ENCODE measurements around the gene KDELR1. TPM values are rescaled to one million over a fixed set of nuclear protein-coding genes. Genes with fewer than 3 reads are reported as not detected.

The KDELR1 gene
- total and polyA plus RNA-seq, 2 of the 13 experiments (the other 11 are each of a cell fraction or from before 2014, with no cell fraction given), result 134 to 185 TPM

DNA sequence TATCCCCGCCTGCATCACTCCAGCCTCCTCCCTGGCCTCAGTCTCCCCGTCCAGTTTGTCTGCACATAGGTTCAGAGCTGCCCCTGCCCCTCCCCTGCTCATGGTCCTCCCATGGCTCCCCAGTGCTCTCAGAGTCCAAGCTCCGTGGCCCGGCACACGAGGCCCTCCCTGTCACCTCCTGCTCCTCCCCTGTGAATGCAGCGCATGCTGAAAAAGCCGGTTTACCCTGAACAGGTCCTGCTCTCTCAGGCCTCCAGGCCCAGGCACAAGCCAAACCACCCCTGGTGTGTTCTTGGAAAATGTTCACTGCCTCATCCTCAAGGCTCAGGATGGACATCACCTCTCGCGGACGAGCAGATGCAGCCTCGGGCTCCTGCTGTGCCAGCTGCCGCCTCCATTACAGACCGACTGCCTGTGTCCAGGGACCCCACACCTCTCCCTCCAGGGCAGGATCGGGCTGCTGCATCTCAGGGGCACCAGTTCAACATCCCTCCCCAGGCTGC lies 53.0 kb downstream of the KDELR1 start:
- Histone ChIP-seq H3K79me2 (ENCODE audit: insufficient read depth, low read length) (no peaks in the 10 kb centered on the region), H3K4me3 (replicated peaks in 1 of 3; ENCODE audit: insufficient read depth in 1 of 3, low read depth in 2 of 3, low read length in 3 of 3) (no peak overlapping the region), H3K9ac (ENCODE audit: insufficient read depth, low read depth, low read length) (no peak overlapping the region), H3K27me3 (ENCODE audit: control insufficient read depth in 1 of 2, insufficient read depth in 2 of 2, low read length in 2 of 2) (no peaks in the 10 kb centered on the region), H4K20me1 (ENCODE audit: insufficient read depth, low read length) (no peaks in the 10 kb centered on the region), H3K27ac (ENCODE audit: extremely low read length, insufficient read depth, low read length) (no peak overlapping the region), H3K4me1 (ENCODE audit: insufficient read depth, low read length) (peaks cover 6% of the 10 kb centered on the region), H3K36me3 (replicated peaks in 1 of 2; ENCODE audit: control insufficient read depth in 1 of 2, insufficient read depth in 2 of 2, low read length in 2 of 2) (peaks cover 1 to 17% of the 10 kb centered on the region in 2 experiments; a peak in 4 of 5 replicates), H2AFZ (ENCODE audit: low read length) (no peak overlapping the region), H3K4me2 (ENCODE audit: low read depth, low read length) (no peak overlapping the region), H3K9me3 (ENCODE audit: low read length) (no peaks in the 10 kb centered on the region)
- intact Hi-C loops (cut with micrococcal nuclease; ENCODE audit: unreplicated experiment), result no loop called here
- FAIRE-seq, result no peak
- ChIA-PET POLR2A (no interaction called here), CTCF (ENCODE audit: low intra/inter-chr PET ratio, low total read pairs) (no interaction called here)
- DNase-seq (ENCODE audit: low spot score), result no peak
- no TSS peak for BruUV-seq (replicated peaks)
- TF ChIP-seq YEATS2 (CRISPR knock-in tag; IDR thresholded peaks at IDR 0.05; ENCODE audit: borderline replicate concordance) (no peak), ETV5 (CRISPR knock-in tag; IDR thresholded peaks at IDR 0.05; ENCODE audit: borderline replicate concordance) (no peak), HNRNPL (IDR thresholded peaks at IDR 0.05; ENCODE audit: low read depth, low read length) (no peak), ZNF563 (CRISPR knock-in tag; IDR thresholded peaks at IDR 0.05) (no peak), ZNF550 (CRISPR knock-in tag; IDR thresholded peaks at IDR 0.05; ENCODE audit: borderline replicate concordance) (no peak), ZNF652 (CRISPR knock-in tag; IDR thresholded peaks at IDR 0.05; ENCODE audit: borderline replicate concordance, low read depth) (no peak), TBL1XR1 (IDR thresholded peaks at IDR 0.05; ENCODE audit: borderline replicate concordance, low read length, partially characterized antibody) (no peak), ZNF451 (CRISPR knock-in tag; IDR thresholded peaks at IDR 0.05) (no peak), POLR2A (IDR thresholded peaks at IDR 0.05; ENCODE audit: insufficient read depth in 1 of 2, low read depth in 2 of 2, low read length in 2 of 2) (no peak), ZNF556 (CRISPR knock-in tag; IDR thresholded peaks at IDR 0.05; ENCODE audit: borderline replicate concordance) (no peak), RBAK (CRISPR knock-in tag; IDR thresholded peaks at IDR 0.05) (no peak), PCBP1 (IDR thresholded peaks at IDR 0.05; ENCODE audit: borderline replicate concordance, low read depth, low read length) (no peak), ZNF484 (CRISPR knock-in tag; IDR thresholded peaks at IDR 0.05; ENCODE audit: borderline replicate concordance, low read depth) (no peak), AGO2 (optimal IDR thresholded peaks at IDR 0.05; ENCODE audit: low read depth, low read length) (no peak), ZNF703 (CRISPR knock-in tag; IDR thresholded peaks at IDR 0.05; ENCODE audit: borderline replicate concordance) (no peak), JDP2 (CRISPR knock-in tag; IDR thresholded peaks at IDR 0.05; ENCODE audit: borderline replicate concordance) (no peak)
- TF ChIP-seq, protein P1, sequence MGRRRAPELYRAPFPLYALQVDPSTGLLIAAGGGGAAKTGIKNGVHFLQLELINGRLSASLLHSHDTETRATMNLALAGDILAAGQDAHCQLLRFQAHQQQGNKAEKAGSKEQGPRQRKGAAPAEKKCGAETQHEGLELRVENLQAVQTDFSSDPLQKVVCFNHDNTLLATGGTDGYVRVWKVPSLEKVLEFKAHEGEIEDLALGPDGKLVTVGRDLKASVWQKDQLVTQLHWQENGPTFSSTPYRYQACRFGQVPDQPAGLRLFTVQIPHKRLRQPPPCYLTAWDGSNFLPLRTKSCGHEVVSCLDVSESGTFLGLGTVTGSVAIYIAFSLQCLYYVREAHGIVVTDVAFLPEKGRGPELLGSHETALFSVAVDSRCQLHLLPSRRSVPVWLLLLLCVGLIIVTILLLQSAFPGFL (CRISPR knock-in tag; IDR thresholded peaks at IDR 0.05), result no peak
- TF ChIP-seq, protein P2, sequence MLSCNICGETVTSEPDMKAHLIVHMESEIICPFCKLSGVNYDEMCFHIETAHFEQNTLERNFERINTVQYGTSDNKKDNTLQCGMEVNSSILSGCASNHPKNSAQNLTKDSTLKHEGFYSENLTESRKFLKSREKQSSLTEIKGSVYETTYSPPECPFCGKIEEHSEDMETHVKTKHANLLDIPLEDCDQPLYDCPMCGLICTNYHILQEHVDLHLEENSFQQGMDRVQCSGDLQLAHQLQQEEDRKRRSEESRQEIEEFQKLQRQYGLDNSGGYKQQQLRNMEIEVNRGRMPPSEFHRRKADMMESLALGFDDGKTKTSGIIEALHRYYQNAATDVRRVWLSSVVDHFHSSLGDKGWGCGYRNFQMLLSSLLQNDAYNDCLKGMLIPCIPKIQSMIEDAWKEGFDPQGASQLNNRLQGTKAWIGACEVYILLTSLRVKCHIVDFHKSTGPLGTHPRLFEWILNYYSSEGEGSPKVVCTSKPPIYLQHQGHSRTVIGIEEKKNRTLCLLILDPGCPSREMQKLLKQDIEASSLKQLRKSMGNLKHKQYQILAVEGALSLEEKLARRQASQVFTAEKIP (CRISPR knock-in tag; IDR thresholded peaks at IDR 0.05; ENCODE audit: borderline replicate concordance), result no peak
- TF ChIP-seq, protein P3, sequence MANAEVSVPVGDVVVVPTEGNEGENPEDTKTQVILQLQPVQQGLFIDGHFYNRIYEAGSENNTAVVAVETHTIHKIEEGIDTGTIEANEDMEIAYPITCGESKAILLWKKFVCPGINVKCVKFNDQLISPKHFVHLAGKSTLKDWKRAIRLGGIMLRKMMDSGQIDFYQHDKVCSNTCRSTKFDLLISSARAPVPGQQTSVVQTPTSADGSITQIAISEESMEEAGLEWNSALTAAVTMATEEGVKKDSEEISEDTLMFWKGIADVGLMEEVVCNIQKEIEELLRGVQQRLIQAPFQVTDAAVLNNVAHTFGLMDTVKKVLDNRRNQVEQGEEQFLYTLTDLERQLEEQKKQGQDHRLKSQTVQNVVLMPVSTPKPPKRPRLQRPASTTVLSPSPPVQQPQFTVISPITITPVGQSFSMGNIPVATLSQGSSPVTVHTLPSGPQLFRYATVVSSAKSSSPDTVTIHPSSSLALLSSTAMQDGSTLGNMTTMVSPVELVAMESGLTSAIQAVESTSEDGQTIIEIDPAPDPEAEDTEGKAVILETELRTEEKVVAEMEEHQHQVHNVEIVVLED (CRISPR knock-in tag; IDR thresholded peaks at IDR 0.05; ENCODE audit: borderline replicate concordance), result no peak
- TF ChIP-seq, protein P4, sequence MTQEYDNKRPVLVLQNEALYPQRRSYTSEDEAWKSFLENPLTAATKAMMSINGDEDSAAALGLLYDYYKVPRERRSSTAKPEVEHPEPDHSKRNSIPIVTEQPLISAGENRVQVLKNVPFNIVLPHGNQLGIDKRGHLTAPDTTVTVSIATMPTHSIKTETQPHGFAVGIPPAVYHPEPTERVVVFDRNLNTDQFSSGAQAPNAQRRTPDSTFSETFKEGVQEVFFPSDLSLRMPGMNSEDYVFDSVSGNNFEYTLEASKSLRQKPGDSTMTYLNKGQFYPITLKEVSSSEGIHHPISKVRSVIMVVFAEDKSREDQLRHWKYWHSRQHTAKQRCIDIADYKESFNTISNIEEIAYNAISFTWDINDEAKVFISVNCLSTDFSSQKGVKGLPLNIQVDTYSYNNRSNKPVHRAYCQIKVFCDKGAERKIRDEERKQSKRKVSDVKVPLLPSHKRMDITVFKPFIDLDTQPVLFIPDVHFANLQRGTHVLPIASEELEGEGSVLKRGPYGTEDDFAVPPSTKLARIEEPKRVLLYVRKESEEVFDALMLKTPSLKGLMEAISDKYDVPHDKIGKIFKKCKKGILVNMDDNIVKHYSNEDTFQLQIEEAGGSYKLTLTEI (CRISPR knock-in tag; conservative IDR thresholded peaks at IDR 0.05), result no peak
- in situ Hi-C loops (cut with HindIII; ENCODE audit: extremely low pct_ligation_motif_present, low pct_unique_long_range_greater_than_20kb), result no loop called here
- ATAC-seq, result no peak
- 90% methylated on average over 13 of the region's 14 CpGs for WGBS (ENCODE audit: low lambda C conversion rate)

Measured in HepG2 (cell line).